HuH-7 (cell line): ENCODE measurements around the gene STC2.
"Not testable (repeated sequence)": the region's sequence is repeated elsewhere in the genome, so short reads cannot be mapped to it uniquely, and the experiment has no call there.

Experiments
- DNase-seq: peaks from one replicate; pipeline ENCODE4 v3.0.0; 2011; ENCODE audit warnings: low spot score

The STC2 gene

GRCh38 chr5:173327948-173328843 is at the start of gene STC2:
Gene STC2, minus strand, starts transcription at chr5:173328414. Its CDS starts 221 bp downstream, at chr5:173328193.
- peak; percentile 99 for DNase-seq

- no peak for DNase-seq
Measured at GRCh38 chr5:173371400-173371799, 43.2 kb upstream of the STC2 start.

GRCh38 chr5:173363406-173363805 is 35.2 kb upstream of the STC2 start:
- DNase-seq: not testable (repeated sequence)

- no peak for DNase-seq
Measured at GRCh38 chr5:173355561-173355960, 27.3 kb upstream of the STC2 start.

GRCh38 chr5:173354645-173355044 is 26.4 kb upstream of the STC2 start:
- DNase-seq: no peak

- no peak for DNase-seq
Measured at GRCh38 chr5:173352366-173353349, 24.4 kb upstream of the STC2 start.

GRCh38 chr5:173342813-173343755 is 14.9 kb upstream of the STC2 start:
- no peak for DNase-seq

GRCh38 chr5:173341961-173342430 is 13.8 kb upstream of the STC2 start:
- DNase-seq: no peak

GRCh38 chr5:173340984-173341383 is 12.8 kb upstream of the STC2 start:
- DNase-seq: no peak

GRCh38 chr5:173340451-173340850 is 12.2 kb upstream of the STC2 start:
- no peak for DNase-seq

- DNase-seq: no peak
Measured at GRCh38 chr5:173339286-173339685, 11.1 kb upstream of the STC2 start.

- DNase-seq: no peak
Measured at GRCh38 chr5:173338380-173339015, 10.3 kb upstream of the STC2 start.

- no peak for DNase-seq
Measured at GRCh38 chr5:173334808-173335207, 6.6 kb upstream of the STC2 start.

GRCh38 chr5:173333925-173334661 is 5.9 kb upstream of the STC2 start:
- no peak for DNase-seq

- DNase-seq: peak; percentile 81
Measured at GRCh38 chr5:173331956-173332479, 3.8 kb upstream of the STC2 start.

- no peak for DNase-seq
Measured at GRCh38 chr5:173331287-173331686, 3.1 kb upstream of the STC2 start.

GRCh38 chr5:173330338-173331206 is 2.4 kb upstream of the STC2 start:
- DNase-seq: no peak

- peak; percentile 80 for DNase-seq
Measured at GRCh38 chr5:173329491-173330337, 1.5 kb upstream of the STC2 start.
